Neural cell (in vitro differentiated cells): Measurements from ENCODE around the gene INPP5B. TPM values are rescaled to one million over a fixed set of nuclear protein-coding genes. Genes with fewer than 3 reads are reported as not detected.

Source experiments
- H2AFZ ChIP-seq: fragments of 200-600, 300-800 bp; sonication (generic), shearing (Covaris generic); 2 replicates; pipeline ENCODE4 v1.6.0; 2014; ENCODE audit warnings: low read depth, mild to moderate bottlenecking, antibody characterized with exemption, low read length, moderate library complexity
- H3F3A ChIP-seq: fragments of 200-600 bp; shearing (Covaris generic); 2 replicates; pipeline ENCODE4 v1.6.1; 2016; ENCODE audit warnings: mild to moderate bottlenecking, moderate library complexity, mixed read lengths, antibody characterized with exemption, low read length; ENCODE audit not compliant: insufficient read depth, poor library complexity, severe bottlenecking
- H3K27ac ChIP-seq: fragments of 200-600, 300-800 bp; sonication (generic), shearing (Covaris generic); 2 replicates; pipeline ENCODE4 v1.5.1; 2014; ENCODE audit warnings: mild to moderate bottlenecking, low read length, moderate library complexity
- H3K27me3 ChIP-seq: fragments of 300-800, 200-600 bp; sonication (generic), shearing (Covaris generic); 2 replicates; pipeline ENCODE4 v1.6.0; 2014; ENCODE audit warnings: mild to moderate bottlenecking, low read depth, low read length, moderate library complexity; ENCODE audit not compliant: insufficient read depth
- H3K36me3 ChIP-seq: fragments of 300-800, 200-600 bp; sonication (generic), shearing (Covaris generic); 2 replicates; pipeline ENCODE4 v1.5.1; 2014; ENCODE audit warnings: mild to moderate bottlenecking, antibody characterized with exemption, low read length, moderate library complexity; ENCODE audit not compliant: insufficient read depth
- H3K4me2 ChIP-seq: fragments of 300-800, 200-600 bp; sonication (generic), shearing (Covaris generic); 2 replicates; pipeline ENCODE4 v1.6.0; 2014; ENCODE audit warnings: mild to moderate bottlenecking, low read length
- H3K4me3 ChIP-seq: fragments of 300-800, 200-600 bp; sonication (generic), shearing (Covaris generic); 2 replicates; pipeline ENCODE4 v1.5.1; 2014; ENCODE audit warnings: mild to moderate bottlenecking, low read length, moderate library complexity
- H3K79me2 ChIP-seq: fragments of 200-600 bp; shearing (Covaris generic); replicated peaks from 2 replicates; pipeline ENCODE4 v1.6.0; 2014; ENCODE audit warnings: mild to moderate bottlenecking, low read length, moderate library complexity; ENCODE audit not compliant: insufficient read depth
- H3K9ac ChIP-seq: fragments of 300-800, 200-600 bp; sonication (generic), shearing (Covaris generic); 2 replicates; pipeline ENCODE4 v1.6.1; 2016; ENCODE audit warnings: mild to moderate bottlenecking, low read length, mixed read lengths
- H3K9me2 ChIP-seq: fragments of 200-600 bp; shearing (Covaris generic); 2 replicates; pipeline ENCODE4 v1.6.1; 2016; ENCODE audit warnings: mild to moderate bottlenecking, low read length, mixed read lengths; ENCODE audit not compliant: insufficient read depth
- H3K9me3 ChIP-seq: fragments of 200-600, 300-800 bp; sonication (generic), shearing (Covaris generic); 2 replicates; pipeline ENCODE4 v1.6.1; 2016; ENCODE audit warnings: mild to moderate bottlenecking, mixed run types, low read length, moderate library complexity, mixed read lengths
- H4K20me1 ChIP-seq: fragments of 200-600 bp; shearing (Covaris generic); 2 replicates; pipeline ENCODE4 v1.6.1; 2016; ENCODE audit warnings: mild to moderate bottlenecking, mixed run types; ENCODE audit not compliant: insufficient read depth
- CTCF ChIP-seq: fragments of 450-650 bp; IDR thresholded peaks from 2 replicates; pipeline ENCODE4 v1.5.1; 2014; ENCODE audit warnings: antibody characterized with exemption, mild to moderate bottlenecking, moderate library complexity; ENCODE audit not compliant: poor library complexity, severe bottlenecking
- EP300 ChIP-seq: fragments of 450-650 bp; conservative IDR thresholded peaks from 2 replicates; pipeline ENCODE4 v1.6.1; 2014; ENCODE audit warnings: antibody characterized with exemption, mild to moderate bottlenecking, moderate library complexity; ENCODE audit not compliant: poor library complexity, severe bottlenecking
- EZH2 ChIP-seq: fragments of 200-600, 300-800 bp; shearing (Covaris generic), sonication (generic); IDR thresholded peaks from 2 replicates; pipeline ENCODE4 v1.6.1; 2014; ENCODE audit warnings: antibody characterized with exemption, low read length, borderline replicate concordance, mild to moderate bottlenecking; ENCODE audit not compliant: insufficient read depth, poor library complexity, severe bottlenecking
- MXI1 ChIP-seq: fragments of 450-650 bp; conservative IDR thresholded peaks from 2 replicates; pipeline ENCODE4 v1.6.1; 2014; ENCODE audit warnings: antibody characterized with exemption, mild to moderate bottlenecking; ENCODE audit not compliant: poor library complexity, severe bottlenecking
- POLR2AphosphoS5 ChIP-seq: IDR thresholded peaks from 2 replicates; pipeline ENCODE4 v1.6.1; 2012
- RAD21 ChIP-seq: fragments of 450-650 bp; conservative IDR thresholded peaks from 2 replicates; pipeline ENCODE4 v1.6.1; 2014; ENCODE audit warnings: antibody characterized with exemption, mild to moderate bottlenecking, moderate library complexity
- REST ChIP-seq: IDR thresholded peaks from 2 replicates; pipeline ENCODE4 v1.6.1; 2012; ENCODE audit warnings: borderline replicate concordance
- SMC3 ChIP-seq: fragments of 450-650 bp; conservative IDR thresholded peaks from 2 replicates; pipeline ENCODE4 v1.6.1; 2014; ENCODE audit warnings: antibody characterized with exemption, mild to moderate bottlenecking, moderate library complexity; ENCODE audit not compliant: poor library complexity
- TAF1 ChIP-seq: IDR thresholded peaks from 2 replicates; pipeline ENCODE4 v1.6.1; 2012; ENCODE audit warnings: low read depth
- polyA plus RNA-seq: library from polyadenylated mRNA; depleted of rRNA; stranded (reverse); fragments of >200 nt; gene quantifications from 2 replicates; pipeline ENCODE4 v1.2.3, GENCODE V29; 2014

Gene INPP5B
- polyA plus RNA-seq, 1 donor from 2014 or later, result 13.4 TPM

- peaks cover 46% of the 10 kb centered on the region for H3K79me2 ChIP-seq
Observed at GRCh38 chr1:37851782-37852210, 95.1 kb downstream of the INPP5B start.

GRCh38 chr1:37851262-37851661, 95.6 kb downstream of the INPP5B start:
- Histone ChIP-seq H2AFZ (no peak overlapping the region), H3K9me3 (no peaks in the 10 kb centered on the region), H3K27me3 (no peaks in the 10 kb centered on the region), H3K4me3 (no peak overlapping the region), H3K79me2 (peaks cover 42% of the 10 kb centered on the region), H3K4me2 (no peak overlapping the region), H3K9ac (no peak overlapping the region), H3K27ac (no peak overlapping the region), H3F3A (no peaks in the 10 kb centered on the region), H3K9me2 (no peaks in the 10 kb centered on the region), H3K36me3 (no peaks in the 10 kb centered on the region), H4K20me1 (no peaks in the 10 kb centered on the region)
- TF ChIP-seq EP300 (no peak), EZH2 (no peak), CTCF (no peak), RAD21 (no peak), SMC3 (no peak), POLR2AphosphoS5 (no peak), MXI1 (no peak)

More at GRCh38 chr1:37851782-37852210, 95.1 kb downstream of the INPP5B start:
- H3K9me2 ChIP-seq, result no peaks in the 10 kb centered on the region
- no peak overlapping the region for H3K4me2 ChIP-seq
- no peaks in the 10 kb centered on the region for H3K27me3 ChIP-seq
- no peak overlapping the region for H3K27ac ChIP-seq
- H2AFZ ChIP-seq, result no peak overlapping the region
- TF ChIP-seq EZH2, result no peak
- TF ChIP-seq EP300, result no peak
- TF ChIP-seq MXI1, result no peak
- no peak for TF ChIP-seq SMC3
- TF ChIP-seq CTCF, result no peak
- TF ChIP-seq RAD21, result no peak
- TF ChIP-seq REST, result no peak
- no peak for TF ChIP-seq TAF1
- no peak for TF ChIP-seq POLR2AphosphoS5
- H3K9ac ChIP-seq, result no peak overlapping the region
- no peaks in the 10 kb centered on the region for H3K9me3 ChIP-seq
- no peaks in the 10 kb centered on the region for H3K36me3 ChIP-seq
- H4K20me1 ChIP-seq, result no peaks in the 10 kb centered on the region
- H3F3A ChIP-seq, result no peaks in the 10 kb centered on the region
- H3K4me3 ChIP-seq, result no peak overlapping the region
